ENCODE data around the gene GATA6. TPM values are rescaled to one million over a fixed set of nuclear protein-coding genes. Genes with fewer than 3 reads are reported as not detected.

GATA6 gene
- total and polyA plus RNA-seq, 2 experiments from 2014 or later, result 0.08 TPM; not detected in 1

GRCh38 chr18:22185273-22185672 is 15.9 kb downstream of the GATA6 start:
- Histone ChIP-seq H3K27me3 (ENCODE audit: insufficient read depth) (peaks cover 28% of the 10 kb centered on the region), H3K27ac (ENCODE audit: low read depth) (no peak overlapping the region), H3K79me2 (replicated peaks; ENCODE audit: insufficient read depth) (no peaks in the 10 kb centered on the region), H4K20me1 (replicated peaks; ENCODE audit: insufficient read depth) (no peaks in the 10 kb centered on the region), H3K4me3 (no peak overlapping the region), H2AFZ (peak overlapping the region; percentile 74; the same call in 1 of the 2 replicates), H3K9me2 (ENCODE audit: insufficient read depth) (no peaks in the 10 kb centered on the region), H3K4me1 (ENCODE audit: insufficient read depth) (no peaks in the 10 kb centered on the region), H3F3A (replicated peaks; ENCODE audit: low read depth) (no peaks in the 10 kb centered on the region), H3K4me2 (no peak overlapping the region), H3K36me3 (ENCODE audit: insufficient read depth) (no peaks in the 10 kb centered on the region)
- no peaks in the 10 kb centered on the region for H3K36me3 Mint-ChIP-seq (ENCODE audit: low read depth)
- no peaks in the 10 kb centered on the region for H3K9me3 Mint-ChIP-seq
- DNase-seq (ENCODE audit: low spot score) (no peak), ATAC-seq (peak; percentile 97)
- peaks cover 5% of the 10 kb centered on the region; the same call in 2 of the 3 replicates for H3K4me1 Mint-ChIP-seq
- no peak overlapping the region for H3K27ac Mint-ChIP-seq
- no peak overlapping the region for H3K4me3 Mint-ChIP-seq
- no peak for TF ChIP-seq POLR2AphosphoS5 (IDR thresholded peaks at IDR 0.05; ENCODE audit: low read depth)
- peak in 1 of 2 experiments; percentile 51; a peak in 3 of 4 replicates for TF ChIP-seq CTCF (conservative IDR thresholded peaks at IDR 0.05; ENCODE audit: low read depth in 2 of 2)
- no peak for TF ChIP-seq STAT1 (IDR thresholded peaks at IDR 0.05; ENCODE audit: unreplicated experiment)
- no peak for TF ChIP-seq CREB1 (CRISPR knock-in tag; IDR thresholded peaks at IDR 0.05; ENCODE audit: low read depth)
- peaks cover 14% of the 10 kb centered on the region for H3K27me3 Mint-ChIP-seq (ENCODE audit: insufficient read depth, low read depth, poor library complexity)

GRCh38 chr18:22185771-22186386 is 16.5 kb downstream of the GATA6 start:
- Histone ChIP-seq H3K4me2 (no peak overlapping the region), H4K20me1 (replicated peaks; ENCODE audit: insufficient read depth) (no peaks in the 10 kb centered on the region), H3K4me3 (no peak overlapping the region), H3K79me2 (replicated peaks; ENCODE audit: insufficient read depth) (no peaks in the 10 kb centered on the region), H3K27me3 (ENCODE audit: insufficient read depth) (peaks cover 22% of the 10 kb centered on the region), H2AFZ (peak overlapping the region; percentile 74; the same call in 1 of the 2 replicates), H3K4me1 (ENCODE audit: insufficient read depth) (no peaks in the 10 kb centered on the region), H3K36me3 (ENCODE audit: insufficient read depth) (no peaks in the 10 kb centered on the region), H3F3A (replicated peaks; ENCODE audit: low read depth) (no peaks in the 10 kb centered on the region), H3K27ac (ENCODE audit: low read depth) (no peak overlapping the region), H3K9me2 (ENCODE audit: insufficient read depth) (no peaks in the 10 kb centered on the region)
- Mint-ChIP-seq H3K27me3 (ENCODE audit: insufficient read depth, low read depth, poor library complexity) (peaks cover 10% of the 10 kb centered on the region), H3K27ac (no peak overlapping the region), H3K9me3 (no peaks in the 10 kb centered on the region), H3K4me1 (peaks cover under 1% of the 10 kb centered on the region; the same call in 2 of the 3 replicates), H3K4me3 (no peak overlapping the region), H3K36me3 (ENCODE audit: low read depth) (no peaks in the 10 kb centered on the region)
- ATAC-seq (0 out of 3 replicates have a peak, but pooled peaks have one; percentile 23), DNase-seq (ENCODE audit: low spot score) (no peak)
- no peak for TF ChIP-seq REST (IDR thresholded peaks at IDR 0.05; ENCODE audit: unreplicated experiment)
- no peak for TF ChIP-seq CTCF (conservative IDR thresholded peaks at IDR 0.05; ENCODE audit: low read depth in 2 of 2)
- TF ChIP-seq NANOG (IDR thresholded peaks at IDR 0.05; ENCODE audit: borderline replicate concordance), result no peak
